A549 (cell line): ENCODE results near the gene NOX3. TPM values are rescaled to one million over a fixed set of nuclear protein-coding genes. Genes with fewer than 3 reads are reported as not detected.

Source experiments
- ATAC-seq, 2 experiments: fragments of 200-7000 bp in 1 of 2; fragments of >200 bp in 1 of 2; cut with Nextera tagmentation in 1 of 2; cut with Tn5 transposase in 1 of 2; 3 replicates each; pipeline versions ENCODE4 v1.8.0 to v1.9.1; 2018 to 2020; ENCODE audit warnings: mild to moderate bottlenecking in 1 of 2, moderate library complexity in 1 of 2
- CTCF ChIA-PET: fragments of 300-600 bp; sonication (Branson Sonifier 250); formaldehyde crosslinking; extraction: SDS; loops from one replicate; lab custom pipeline; 2021; ENCODE audit warnings: antibody characterized with exemption, inconsistent platforms; lab: Yijun Ruan, JAX
- POLR2A ChIA-PET: fragments of 350-600 bp; formaldehyde crosslinking; extraction: SDS; loops from one replicate; lab custom pipeline; 2021; ENCODE audit warnings: antibody characterized with exemption, inconsistent platforms; lab: Yijun Ruan, JAX
- DNase-seq, 2 experiments: peaks; one replicate each; pipeline versions ENCODE4 v3.0.0 to v3.0.0-alpha.2; 2011 to 2016; ENCODE audit warnings: low read depth in 1 of 2, low spot score in 1 of 2
- FAIRE-seq: peaks from 2 replicates; lab custom pipeline; 2011; peaks lifted over from hg19 to GRCh38; lab: Jason Lieb, UNC
- H3K27ac ChIP-seq, 2 experiments: fragments of >200 bp; sonication (Bioruptor Twin); formaldehyde crosslinking; 3 replicates each; pipeline ENCODE4 v1.5.1; 2016 to 2017
- H3K4me1 ChIP-seq: fragments of >200 bp; sonication (Bioruptor Twin); formaldehyde crosslinking; 3 replicates; pipeline ENCODE4 v1.6.1; 2016
- H3K4me2 ChIP-seq: fragments of >200 bp; sonication (Bioruptor Twin); formaldehyde crosslinking; 3 replicates; pipeline ENCODE4 v1.6.1; 2016
- H3K4me3 ChIP-seq: fragments of >200 bp; sonication (Bioruptor Twin); formaldehyde crosslinking; 3 replicates; pipeline ENCODE4 v1.5.1; 2016
- H3K9me3 ChIP-seq: fragments of >200 bp; sonication (Bioruptor Twin); formaldehyde crosslinking; 3 replicates; pipeline ENCODE4 v1.6.1; 2016
- BHLHE40 ChIP-seq: IDR thresholded peaks from 2 replicates; pipeline ENCODE4 v1.6.1; 2012; ENCODE audit warnings: low read depth, low read length, inconsistent platforms
- CBX2 ChIP-seq: fragments of 200-600 bp; sonication (generic); IDR thresholded peaks from 2 replicates; pipeline ENCODE4 v1.6.1; 2016; ENCODE audit warnings: low read depth, mild to moderate bottlenecking, borderline replicate concordance
- EHF ChIP-seq: fragments of 250-450 bp; sonication (Bioruptor Pico); IDR thresholded peaks from 2 replicates; pipeline ENCODE4 v1.5.0; 2020; ENCODE audit warnings: mild to moderate bottlenecking
- EHMT2 ChIP-seq: fragments of 200-600 bp; sonication (generic); IDR thresholded peaks from 2 replicates; pipeline ENCODE4 v1.6.1; 2016; ENCODE audit warnings: antibody characterized with exemption, low read depth, mild to moderate bottlenecking, moderate library complexity
- ELK1 ChIP-seq: fragments of 150-350 bp; IDR thresholded peaks from 2 replicates; pipeline ENCODE4 v1.6.1; 2014; ENCODE audit warnings: low read depth, mild to moderate bottlenecking, low read length
- FOSB ChIP-seq: fragments of 250-450 bp; sonication (Bioruptor Pico); IDR thresholded peaks from 2 replicates; pipeline ENCODE4 v1.5.0; 2020; ENCODE audit warnings: mild to moderate bottlenecking, moderate library complexity
- HOXA7 ChIP-seq: fragments of 250-450 bp; sonication (Bioruptor Pico); IDR thresholded peaks from 2 replicates; pipeline ENCODE4 v1.5.0; 2020; ENCODE audit warnings: mild to moderate bottlenecking, moderate library complexity
- HOXB13 ChIP-seq: fragments of 250-450 bp; sonication (Bioruptor Pico); IDR thresholded peaks from 2 replicates; pipeline ENCODE4 v1.5.0; 2020; ENCODE audit warnings: low read depth, mild to moderate bottlenecking, moderate library complexity
- HOXB5 ChIP-seq: fragments of 250-450 bp; sonication (Bioruptor Pico); IDR thresholded peaks from 2 replicates; pipeline ENCODE4 v1.5.0; 2020; ENCODE audit warnings: mild to moderate bottlenecking, moderate library complexity
- NFE2L2 ChIP-seq: fragments of 150-350 bp; conservative IDR thresholded peaks from 2 replicates; pipeline ENCODE4 v1.6.1; 2014; ENCODE audit warnings: low read length
- POLR2AphosphoS2 ChIP-seq: conservative IDR thresholded peaks from 2 replicates; pipeline ENCODE4 v1.6.1; 2012; ENCODE audit warnings: low read length, improper control_type of control experiment, inconsistent platforms
- RARB ChIP-seq: fragments of 250-450 bp; sonication (Bioruptor Pico); IDR thresholded peaks from 2 replicates; pipeline ENCODE4 v1.8.0; 2021; ENCODE audit warnings: mild to moderate bottlenecking, moderate library complexity
- ZC3H11A ChIP-seq: fragments of 450-650 bp; IDR thresholded peaks from 2 replicates; pipeline ENCODE4 v1.6.1; 2014; ENCODE audit warnings: antibody characterized with exemption, mild to moderate bottlenecking
- ZFP36 ChIP-seq: fragments of 450-650 bp; IDR thresholded peaks from 2 replicates; pipeline ENCODE4 v1.6.1; 2014; ENCODE audit warnings: borderline replicate concordance; ENCODE audit not compliant: partially characterized antibody
- WGBS: methylation state at CpG from one replicate; pipeline ENCODE4 v1.1.6; 2017; ENCODE audit errors: missing lambda C conversion rate; 5-methylcytosine and 5-hydroxymethylcytosine counted together
- polyA plus RNA-seq, 4 experiments: library from polyadenylated mRNA; depleted of rRNA in 3 of 4; stranded (reverse); fragments of >200 nt; fragmentation: RNase III in 1 of 4; extraction: RNeasy Plus Mini Kit Qiagen cat#74134 plus additional on column Dnase treatment in 1 of 4; gene quantifications; 2 replicates in 3 of 4; 3 replicates in 1 of 4; pipeline ENCODE4 v1.2.3, GENCODE V29; 2011 to 2017
- TF ChIP-seq, protein P1 (sequence below): fragments of >200 bp; sonication (Bioruptor Twin); formaldehyde crosslinking; IDR thresholded peaks from 2 replicates; pipeline ENCODE4 v1.6.1; 2016
- TF ChIP-seq, protein P2 (sequence below): IDR thresholded peaks from 2 replicates; pipeline ENCODE4 v1.6.1; 2012; ENCODE audit warnings: low read depth, borderline replicate concordance
- TF ChIP-seq, protein P3 (sequence below): IDR thresholded peaks from 2 replicates; pipeline ENCODE4 v1.6.1; 2012
- TF ChIP-seq, protein P4 (sequence below): fragments of 200-600 bp; sonication (generic); IDR thresholded peaks from 2 replicates; pipeline ENCODE4 v1.6.1; 2016; ENCODE audit warnings: antibody characterized with exemption, mild to moderate bottlenecking, moderate library complexity

The NOX3 gene
- polyA plus RNA-seq, 2 of the 4 experiments (the other 2 are of a cell fraction) = not detected

GRCh38 chr6:155444952-155445903, 10.4 kb downstream of the NOX3 start:
- WGBS = 79% methylated on average over 9 of the region's 9 CpGs
- Histone ChIP-seq H3K9me3 (no peaks in the 10 kb centered on the region), H3K27ac (no peak overlapping the region), H3K4me2 (no peak overlapping the region), H3K4me3 (no peak overlapping the region), H3K4me1 (no peaks in the 10 kb centered on the region)
- ChIA-PET POLR2A (no interaction called here), CTCF (no interaction called here)
- DNase-seq (no peak), FAIRE-seq (no peak), ATAC-seq (no peak)
- no peak for TF ChIP-seq RARB
- no peak for TF ChIP-seq BHLHE40
- TF ChIP-seq, protein P1, sequence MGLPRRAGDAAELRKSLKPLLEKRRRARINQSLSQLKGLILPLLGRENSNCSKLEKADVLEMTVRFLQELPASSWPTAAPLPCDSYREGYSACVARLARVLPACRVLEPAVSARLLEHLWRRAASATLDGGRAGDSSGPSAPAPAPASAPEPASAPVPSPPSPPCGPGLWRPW = no peak
- TF ChIP-seq, protein P2, sequence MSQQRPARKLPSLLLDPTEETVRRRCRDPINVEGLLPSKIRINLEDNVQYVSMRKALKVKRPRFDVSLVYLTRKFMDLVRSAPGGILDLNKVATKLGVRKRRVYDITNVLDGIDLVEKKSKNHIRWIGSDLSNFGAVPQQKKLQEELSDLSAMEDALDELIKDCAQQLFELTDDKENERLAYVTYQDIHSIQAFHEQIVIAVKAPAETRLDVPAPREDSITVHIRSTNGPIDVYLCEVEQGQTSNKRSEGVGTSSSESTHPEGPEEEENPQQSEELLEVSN = no peak
- TF ChIP-seq NFE2L2 = no peak
- no peak for TF ChIP-seq EHMT2
- TF ChIP-seq ZC3H11A = no peak
- TF ChIP-seq, protein P3, sequence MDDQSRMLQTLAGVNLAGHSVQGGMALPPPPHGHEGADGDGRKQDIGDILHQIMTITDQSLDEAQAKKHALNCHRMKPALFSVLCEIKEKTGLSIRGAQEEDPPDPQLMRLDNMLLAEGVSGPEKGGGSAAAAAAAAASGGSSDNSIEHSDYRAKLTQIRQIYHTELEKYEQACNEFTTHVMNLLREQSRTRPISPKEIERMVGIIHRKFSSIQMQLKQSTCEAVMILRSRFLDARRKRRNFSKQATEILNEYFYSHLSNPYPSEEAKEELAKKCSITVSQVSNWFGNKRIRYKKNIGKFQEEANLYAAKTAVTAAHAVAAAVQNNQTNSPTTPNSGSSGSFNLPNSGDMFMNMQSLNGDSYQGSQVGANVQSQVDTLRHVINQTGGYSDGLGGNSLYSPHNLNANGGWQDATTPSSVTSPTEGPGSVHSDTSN = no peak
- TF ChIP-seq HOXA7 (CRISPR knock-in tag) = no peak
- TF ChIP-seq ELK1 = no peak
- no peak for TF ChIP-seq HOXB5 (CRISPR knock-in tag)
- no peak for TF ChIP-seq FOSB (CRISPR knock-in tag)
- TF ChIP-seq, protein P4, sequence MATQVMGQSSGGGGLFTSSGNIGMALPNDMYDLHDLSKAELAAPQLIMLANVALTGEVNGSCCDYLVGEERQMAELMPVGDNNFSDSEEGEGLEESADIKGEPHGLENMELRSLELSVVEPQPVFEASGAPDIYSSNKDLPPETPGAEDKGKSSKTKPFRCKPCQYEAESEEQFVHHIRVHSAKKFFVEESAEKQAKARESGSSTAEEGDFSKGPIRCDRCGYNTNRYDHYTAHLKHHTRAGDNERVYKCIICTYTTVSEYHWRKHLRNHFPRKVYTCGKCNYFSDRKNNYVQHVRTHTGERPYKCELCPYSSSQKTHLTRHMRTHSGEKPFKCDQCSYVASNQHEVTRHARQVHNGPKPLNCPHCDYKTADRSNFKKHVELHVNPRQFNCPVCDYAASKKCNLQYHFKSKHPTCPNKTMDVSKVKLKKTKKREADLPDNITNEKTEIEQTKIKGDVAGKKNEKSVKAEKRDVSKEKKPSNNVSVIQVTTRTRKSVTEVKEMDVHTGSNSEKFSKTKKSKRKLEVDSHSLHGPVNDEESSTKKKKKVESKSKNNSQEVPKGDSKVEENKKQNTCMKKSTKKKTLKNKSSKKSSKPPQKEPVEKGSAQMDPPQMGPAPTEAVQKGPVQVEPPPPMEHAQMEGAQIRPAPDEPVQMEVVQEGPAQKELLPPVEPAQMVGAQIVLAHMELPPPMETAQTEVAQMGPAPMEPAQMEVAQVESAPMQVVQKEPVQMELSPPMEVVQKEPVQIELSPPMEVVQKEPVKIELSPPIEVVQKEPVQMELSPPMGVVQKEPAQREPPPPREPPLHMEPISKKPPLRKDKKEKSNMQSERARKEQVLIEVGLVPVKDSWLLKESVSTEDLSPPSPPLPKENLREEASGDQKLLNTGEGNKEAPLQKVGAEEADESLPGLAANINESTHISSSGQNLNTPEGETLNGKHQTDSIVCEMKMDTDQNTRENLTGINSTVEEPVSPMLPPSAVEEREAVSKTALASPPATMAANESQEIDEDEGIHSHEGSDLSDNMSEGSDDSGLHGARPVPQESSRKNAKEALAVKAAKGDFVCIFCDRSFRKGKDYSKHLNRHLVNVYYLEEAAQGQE = no peak
- TF ChIP-seq HOXB13 (CRISPR knock-in tag) = no peak
- TF ChIP-seq EHF (CRISPR knock-in tag) = no peak
- no peak for TF ChIP-seq CBX2
- TF ChIP-seq ZFP36 = no peak
- no peak for TF ChIP-seq POLR2AphosphoS2
